NCI-H526 treated with DMSO at 0.1 percent for 48 hours (cell line): Measurements from ENCODE around the gene PAFAH2.

Experiments used
- DNase-seq: peaks from one replicate; lab custom pipeline; 2025; lab: John Stamatoyannopoulos, UW

PAFAH2 gene

GRCh38 chr1:26031196-26031595, 33.3 kb upstream of the PAFAH2 start:
- no peak for DNase-seq

GRCh38 chr1:26029864-26030481, 32.1 kb upstream of the PAFAH2 start:
- DNase-seq, result no peak

GRCh38 chr1:26029054-26029863, 31.4 kb upstream of the PAFAH2 start:
- DNase-seq, result no peak

- no peak for DNase-seq
These were observed 30.7 kb upstream of the PAFAH2 start for GRCh38 chr1:26028490-26028980.

- no peak for DNase-seq
These were observed 30.0 kb upstream of the PAFAH2 start for GRCh38 chr1:26027716-26028489.

- DNase-seq, result no peak
These were observed 27.7 kb upstream of the PAFAH2 start for GRCh38 chr1:26025517-26025916.

- DNase-seq, result no peak
These were observed 27.2 kb upstream of the PAFAH2 start for GRCh38 chr1:26025060-26025459.

GRCh38 chr1:26023826-26024225, 26.0 kb upstream of the PAFAH2 start:
- DNase-seq, result no peak

- no peak for DNase-seq
These were observed 25.1 kb upstream of the PAFAH2 start for GRCh38 chr1:26023009-26023408.

GRCh38 chr1:26022404-26022779, 24.5 kb upstream of the PAFAH2 start:
- DNase-seq, result no peak

- peak; percentile 4 for DNase-seq
These were observed 24.0 kb upstream of the PAFAH2 start, which contains the start of gene EXTL1 for GRCh38 chr1:26021647-26022403. TSS of gene EXTL1 (plus strand) at chr1:26021775. CDS start at chr1:26022647, 872 bp downstream.

- no peak for DNase-seq
These were observed 23.2 kb upstream of the PAFAH2 start for GRCh38 chr1:26020941-26021646.

- DNase-seq, result no peak
These were observed 22.5 kb upstream of the PAFAH2 start for GRCh38 chr1:26020330-26020768.

GRCh38 chr1:26019641-26020315, 21.9 kb upstream of the PAFAH2 start:
- DNase-seq, result no peak

GRCh38 chr1:26017606-26018005, 19.7 kb upstream of the PAFAH2 start:
- DNase-seq, result no peak

GRCh38 chr1:26016953-26017545, 19.2 kb upstream of the PAFAH2 start:
- DNase-seq, result no peak

GRCh38 chr1:26016258-26016952, 18.5 kb upstream of the PAFAH2 start:
- DNase-seq, result no peak

GRCh38 chr1:26015358-26015757, 17.5 kb upstream of the PAFAH2 start:
- DNase-seq, result no peak

- DNase-seq, result no peak
These were observed 16.3 kb upstream of the PAFAH2 start for GRCh38 chr1:26014179-26014578.

GRCh38 chr1:26012864-26013263, 15.0 kb upstream of the PAFAH2 start:
- DNase-seq, result no peak
